BJ (cell line): ENCODE data around the gene GOLPH3. TPM values are rescaled to one million over a fixed set of nuclear protein-coding genes. Genes with fewer than 3 reads are reported as not detected.
"Not testable (repeated sequence)": the region's sequence is repeated elsewhere in the genome, so short reads cannot be mapped to it uniquely, and the experiment has no call there.

ENCODE experiments used
- CTCF ChIA-PET: fragments of 350-600 bp; formaldehyde crosslinking; extraction: SDS; loops from one replicate; lab custom pipeline; 2021; ENCODE audit warnings: antibody characterized with exemption, inconsistent platforms; lab: Yijun Ruan, JAX
- POLR2A ChIA-PET: fragments of 300-600 bp; sonication (Branson Sonifier 250); formaldehyde crosslinking; extraction: SDS; loops from one replicate; lab custom pipeline; 2021; ENCODE audit warnings: antibody characterized with exemption; lab: Charles Lee
- DNase-seq: peaks from one replicate; pipeline ENCODE4 v3.0.0-alpha.2; 2011; ENCODE audit warnings: low read depth
- H3K27me3 ChIP-seq: 2 replicates; pipeline ENCODE4 v1.6.0; 2011; ENCODE audit warnings: low read length; ENCODE audit not compliant: control insufficient read depth, insufficient read depth
- H3K36me3 ChIP-seq: 2 replicates; pipeline ENCODE4 v1.5.1; 2011; ENCODE audit warnings: low read length; ENCODE audit not compliant: control insufficient read depth, insufficient read depth
- H3K4me3 ChIP-seq: 2 replicates; pipeline ENCODE4 v1.5.1; 2011; ENCODE audit warnings: low read depth, mild to moderate bottlenecking, control low read depth, low read length
- polyA plus RNA-seq: library from polyadenylated mRNA; depleted of rRNA; stranded (reverse); fragments of >200 nt; gene quantifications from 2 replicates; pipeline ENCODE4 v1.2.3, GENCODE V29; 2011
- TF ChIP-seq, protein P1 (sequence below): IDR thresholded peaks from 2 replicates; pipeline ENCODE4 v1.5.1; 2011; ENCODE audit warnings: low read depth, mild to moderate bottlenecking, control low read depth, inconsistent platforms, low read length, moderate library complexity; ENCODE audit not compliant: insufficient read depth

Gene GOLPH3
- polyA plus RNA-seq, 1 experiment = 53.9 TPM

GRCh38 chr5:32187675-32188074, 13.6 kb upstream of the GOLPH3 start:
- CTCF ChIA-PET = no interaction called here
- no peak overlapping the region for H3K4me3 ChIP-seq
- POLR2A ChIA-PET = no interaction called here
- TF ChIP-seq, protein P1, sequence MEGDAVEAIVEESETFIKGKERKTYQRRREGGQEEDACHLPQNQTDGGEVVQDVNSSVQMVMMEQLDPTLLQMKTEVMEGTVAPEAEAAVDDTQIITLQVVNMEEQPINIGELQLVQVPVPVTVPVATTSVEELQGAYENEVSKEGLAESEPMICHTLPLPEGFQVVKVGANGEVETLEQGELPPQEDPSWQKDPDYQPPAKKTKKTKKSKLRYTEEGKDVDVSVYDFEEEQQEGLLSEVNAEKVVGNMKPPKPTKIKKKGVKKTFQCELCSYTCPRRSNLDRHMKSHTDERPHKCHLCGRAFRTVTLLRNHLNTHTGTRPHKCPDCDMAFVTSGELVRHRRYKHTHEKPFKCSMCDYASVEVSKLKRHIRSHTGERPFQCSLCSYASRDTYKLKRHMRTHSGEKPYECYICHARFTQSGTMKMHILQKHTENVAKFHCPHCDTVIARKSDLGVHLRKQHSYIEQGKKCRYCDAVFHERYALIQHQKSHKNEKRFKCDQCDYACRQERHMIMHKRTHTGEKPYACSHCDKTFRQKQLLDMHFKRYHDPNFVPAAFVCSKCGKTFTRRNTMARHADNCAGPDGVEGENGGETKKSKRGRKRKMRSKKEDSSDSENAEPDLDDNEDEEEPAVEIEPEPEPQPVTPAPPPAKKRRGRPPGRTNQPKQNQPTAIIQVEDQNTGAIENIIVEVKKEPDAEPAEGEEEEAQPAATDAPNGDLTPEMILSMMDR = no peak
- DNase-seq = no peak
- no peaks in the 10 kb centered on the region for H3K27me3 ChIP-seq
- H3K36me3 ChIP-seq = no peaks in the 10 kb centered on the region

DNA sequence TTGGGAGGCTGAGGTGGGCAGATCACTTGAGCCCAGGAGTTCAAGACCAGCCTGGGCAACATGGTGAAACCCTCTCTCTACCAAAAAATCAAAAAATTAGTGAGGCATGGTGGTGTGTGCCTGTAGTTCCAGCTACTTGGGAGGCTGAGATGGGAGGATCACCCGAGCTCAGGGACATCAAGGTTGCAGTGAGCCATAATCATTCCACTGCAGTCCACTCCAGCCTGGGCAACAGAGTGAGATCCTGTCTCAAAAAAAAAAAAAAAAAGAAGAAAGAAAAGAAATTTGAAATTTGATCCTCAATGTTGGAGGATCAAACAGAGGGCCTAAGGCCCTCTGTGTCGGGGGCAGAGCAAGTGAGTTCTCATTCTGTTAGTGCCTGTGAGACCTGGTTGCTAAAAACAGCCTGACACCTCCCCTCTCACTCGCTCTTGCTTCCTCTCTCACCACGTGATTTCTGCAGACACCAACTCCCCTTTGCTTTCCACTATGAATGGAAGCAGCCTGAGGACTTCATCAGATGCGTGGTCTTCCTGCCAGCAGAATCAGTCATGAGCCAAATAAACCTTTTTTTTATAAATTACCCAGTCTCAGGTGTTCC, 8.4 kb upstream of the GOLPH3 start:
- CTCF ChIA-PET = no interaction called here
- Histone ChIP-seq H3K4me3 (no peak overlapping the region), H3K27me3 (no peaks in the 10 kb centered on the region), H3K36me3 (no peaks in the 10 kb centered on the region)
- DNase-seq = no peak
- POLR2A ChIA-PET = no interaction called here
- TF ChIP-seq, protein P1 = no peak

DNA sequence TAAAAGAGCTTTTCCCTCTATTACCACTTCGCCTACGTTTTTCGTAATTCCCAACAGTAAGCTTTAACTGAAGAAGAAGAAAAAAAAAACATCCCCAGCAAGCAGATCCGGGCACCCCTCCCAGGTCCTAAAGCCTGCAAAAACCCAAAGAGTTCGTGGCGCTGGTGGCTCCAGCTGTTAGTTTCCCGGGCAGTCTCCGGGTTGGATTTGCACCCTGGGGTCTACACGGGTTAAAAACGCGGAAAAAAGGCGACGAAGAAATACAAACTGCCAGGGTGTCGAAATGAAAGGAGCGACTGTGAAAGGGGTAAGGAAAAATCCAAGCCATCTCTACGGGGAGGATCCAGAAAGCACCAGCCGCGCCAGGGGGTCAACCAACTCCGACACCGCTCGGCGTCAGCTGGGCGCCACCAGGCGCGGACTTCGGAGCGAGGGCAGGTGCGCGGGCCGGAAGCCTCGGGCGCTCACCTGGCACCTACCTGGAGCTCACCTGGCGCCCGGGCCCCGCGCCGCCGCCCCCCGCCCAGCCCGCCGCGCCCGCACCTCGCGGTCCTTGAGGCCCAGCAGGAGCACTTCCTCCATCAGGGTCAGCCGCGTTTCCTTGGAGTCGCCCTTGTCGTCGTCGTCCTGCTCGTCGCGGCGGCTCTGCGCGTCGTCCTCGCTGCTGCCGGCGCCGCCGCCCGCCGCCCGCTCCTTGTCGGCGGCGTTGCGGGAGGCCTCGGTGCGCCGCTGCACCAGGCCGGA, 680 bp downstream of the GOLPH3 start:
- no peak for DNase-seq
- no peaks in the 10 kb centered on the region for H3K27me3 ChIP-seq
- no peaks in the 10 kb centered on the region for H3K36me3 ChIP-seq
- ChIA-PET CTCF (interaction anchor here (0.7 to 1.2 kb wide), 2 partner anchors 53 to 59 kb away, joined by 3 to 4 read pairs; no protein-coding TSS in a partner anchor), POLR2A (interaction anchor here (0.6 to 0.7 kb wide), 3 partner anchors 17 to 1098 kb away, joined by 3 to 4 read pairs (median 3); no protein-coding TSS in a partner anchor)
- peak overlapping the region; percentile 78 for H3K4me3 ChIP-seq
- TF ChIP-seq, protein P1 = no peak

GRCh38 chr5:32172923-32173266, 1.2 kb downstream of the GOLPH3 start:
- CTCF ChIA-PET = interaction anchor here (1.2 kb wide), 1 partner anchor 54 kb away, joined by 4 read pairs; no protein-coding TSS in a partner anchor
- POLR2A ChIA-PET = interaction anchor here (0.7 kb wide), 1 partner anchor 17 kb away, joined by 4 read pairs; no protein-coding TSS in a partner anchor
- Histone ChIP-seq H3K4me3 (peak overlapping the region; percentile 78), H3K36me3 (no peaks in the 10 kb centered on the region), H3K27me3 (no peaks in the 10 kb centered on the region)
- TF ChIP-seq, protein P1 = no peak
- no peak for DNase-seq

DNA sequence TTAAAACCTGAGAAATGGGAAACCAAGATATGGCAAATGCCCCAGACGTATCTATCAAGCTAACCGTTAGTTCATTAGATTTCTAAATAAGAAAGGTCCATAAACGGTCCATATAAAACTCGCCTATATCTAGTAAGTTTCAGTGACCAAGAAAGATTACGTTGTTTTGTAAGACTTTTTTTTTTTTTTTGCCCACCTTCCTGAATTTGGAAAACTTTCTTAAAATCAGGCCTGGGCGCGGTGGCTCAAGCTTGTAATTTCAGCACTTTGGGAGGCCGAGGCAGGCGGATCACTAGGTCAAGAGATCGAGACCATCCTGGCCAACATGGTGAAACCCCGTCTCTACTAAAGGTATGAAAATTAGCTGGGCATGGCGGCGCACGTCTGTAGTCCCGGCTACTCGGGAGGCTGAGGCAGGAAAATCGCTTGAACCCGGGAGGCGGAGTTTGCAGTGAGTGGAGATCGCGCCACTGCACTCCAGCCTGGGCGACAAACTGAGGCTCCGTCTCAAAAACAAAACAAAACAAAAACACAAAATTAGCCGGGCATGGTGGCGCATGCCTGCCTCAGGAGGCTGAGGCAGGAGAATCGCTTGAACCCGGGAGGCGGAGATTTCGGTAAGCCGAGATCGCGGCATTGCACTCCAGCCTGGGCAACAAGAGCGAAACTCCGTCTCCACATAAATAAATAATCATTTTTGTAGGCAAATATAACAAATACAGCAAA, 1.8 kb downstream of the GOLPH3 start:
- peak overlapping the region; percentile 78 for H3K4me3 ChIP-seq
- not testable (repeated sequence) for H3K27me3 ChIP-seq, H3K36me3 ChIP-seq, DNase-seq
- ChIA-PET POLR2A (interaction anchor here (0.7 kb wide), 1 partner anchor 18 kb away, joined by 4 read pairs; no protein-coding TSS in a partner anchor), CTCF (interaction anchor here (0.6 to 2.4 kb wide), 4 partner anchors 26 to 158 kb away, joined by 3 to 7 read pairs (median 3); no protein-coding TSS in a partner anchor)
